Measurements from ENCODE around the gene MEA1.

The MEA1 gene

GRCh38 chr6:43021270-43022047 is 7.7 kb upstream of the MEA1 start, which contains the start of gene RRP36:
RRP36 (plus strand) TSS chr6:43021623; CDS start chr6:43021655, 32 bp downstream.
- no peak for TF ChIP-seq CTCF (conservative IDR thresholded peaks at IDR 0.05; ENCODE audit: low read depth, low read length)
- peaks cover 37% of the 10 kb centered on the region for H3K4me1 ChIP-seq (ENCODE audit: low read depth, poor library complexity, severe bottlenecking)
- peaks cover 29% of the 10 kb centered on the region for H3K79me2 ChIP-seq (ENCODE audit: insufficient read depth, low read depth)
- peak within 1 kb of the TSS; percentile 98 for H3K4me2 ChIP-seq
- peak within 1 kb of the TSS; percentile 70 for H3K27ac ChIP-seq
- H3K9ac ChIP-seq: peak within 1 kb of the TSS; percentile 65; the same call in 1 of the 2 replicates
- H3K36me3 ChIP-seq (ENCODE audit: insufficient read depth): no peaks in the 10 kb centered on the region
- no peak within 1 kb of the TSS for H3K4me3 ChIP-seq (IDR thresholded peaks at IDR 0.05; ENCODE audit: insufficient read depth, low read depth, low read length)
- H2AFZ ChIP-seq (ENCODE audit: low read depth): peak within 1 kb of the TSS; percentile 87
- H4K20me1 ChIP-seq (ENCODE audit: insufficient read depth): no peaks in the 10 kb centered on the region
- no peaks in the 10 kb centered on the region for H3K27me3 ChIP-seq (ENCODE audit: insufficient read depth, low read depth)

- no peaks in the 10 kb centered on the region for H3K36me3 ChIP-seq (ENCODE audit: insufficient read depth)
- H3K4me1 ChIP-seq (ENCODE audit: low read depth, poor library complexity, severe bottlenecking): peaks cover 43% of the 10 kb centered on the region
- peak overlapping the region; percentile 87; the same call in 1 of the 2 replicates for H2AFZ ChIP-seq (ENCODE audit: low read depth)
- no peak overlapping the region for H3K4me3 ChIP-seq (IDR thresholded peaks at IDR 0.05; ENCODE audit: insufficient read depth, low read depth, low read length)
- H3K27me3 ChIP-seq (ENCODE audit: insufficient read depth, low read depth): no peaks in the 10 kb centered on the region
- peak overlapping the region; percentile 98 for H3K4me2 ChIP-seq
- H3K79me2 ChIP-seq (ENCODE audit: insufficient read depth, low read depth): peaks cover 35% of the 10 kb centered on the region
- no peaks in the 10 kb centered on the region for H4K20me1 ChIP-seq (ENCODE audit: insufficient read depth)
- TF ChIP-seq CTCF (conservative IDR thresholded peaks at IDR 0.05; ENCODE audit: low read depth, low read length): no peak
- peak overlapping the region; percentile 70 for H3K27ac ChIP-seq
- H3K9ac ChIP-seq: peak overlapping the region; percentile 65; the same call in 1 of the 2 replicates
Observed at GRCh38 chr6:43020847-43021246, 7.1 kb upstream of the MEA1 start.

GRCh38 chr6:43020052-43020705 is 6.4 kb upstream of the MEA1 start:
- Histone ChIP-seq H3K9ac (no peak overlapping the region), H3K36me3 (ENCODE audit: insufficient read depth) (no peaks in the 10 kb centered on the region), H3K79me2 (ENCODE audit: insufficient read depth, low read depth) (peaks cover 39% of the 10 kb centered on the region), H3K4me2 (no peak overlapping the region; the same call in 1 of the 2 replicates), H3K27ac (no peak overlapping the region), H3K4me3 (IDR thresholded peaks at IDR 0.05; ENCODE audit: insufficient read depth, low read depth, low read length) (no peak overlapping the region), H2AFZ (ENCODE audit: low read depth) (no peak overlapping the region), H3K27me3 (ENCODE audit: insufficient read depth, low read depth) (no peaks in the 10 kb centered on the region), H3K4me1 (ENCODE audit: low read depth, poor library complexity, severe bottlenecking) (peaks cover 48% of the 10 kb centered on the region), H4K20me1 (ENCODE audit: insufficient read depth) (no peaks in the 10 kb centered on the region)
- TF ChIP-seq CTCF (conservative IDR thresholded peaks at IDR 0.05; ENCODE audit: low read depth, low read length): no peak

GRCh38 chr6:43019152-43019551 is 5.4 kb upstream of the MEA1 start:
- Histone ChIP-seq H3K9ac (no peak overlapping the region), H3K4me2 (no peak overlapping the region; the same call in 1 of the 2 replicates), H4K20me1 (ENCODE audit: insufficient read depth) (no peaks in the 10 kb centered on the region), H3K4me1 (ENCODE audit: low read depth, poor library complexity, severe bottlenecking) (peaks cover 53% of the 10 kb centered on the region), H3K27ac (no peak overlapping the region), H3K36me3 (ENCODE audit: insufficient read depth) (no peaks in the 10 kb centered on the region), H3K4me3 (IDR thresholded peaks at IDR 0.05; ENCODE audit: insufficient read depth, low read depth, low read length) (no peak overlapping the region), H3K27me3 (ENCODE audit: insufficient read depth, low read depth) (no peaks in the 10 kb centered on the region), H3K79me2 (ENCODE audit: insufficient read depth, low read depth) (peaks cover 43% of the 10 kb centered on the region), H2AFZ (ENCODE audit: low read depth) (no peak overlapping the region)
- TF ChIP-seq CTCF (conservative IDR thresholded peaks at IDR 0.05; ENCODE audit: low read depth, low read length): no peak

Data from KMS-11 (cell line).